CD8-positive, alpha-beta memory T cell (primary cell): ENCODE data around the gene NFIB. TPM values are rescaled to one million over a fixed set of nuclear protein-coding genes. Genes with fewer than 3 reads are reported as not detected.

Experiments
- CTCF ChIA-PET: fragments of 350-600 bp; sonication (Branson Sonifier 250); formaldehyde crosslinking; loops from one replicate; lab custom pipeline; 2021; ENCODE audit warnings: antibody characterized with exemption; lab: Charles Lee
- POLR2A ChIA-PET: fragments of 350-600 bp; sonication (Branson Sonifier 250); formaldehyde crosslinking; loops from one replicate; lab custom pipeline; 2021; ENCODE audit warnings: antibody characterized with exemption; lab: Charles Lee
- DNase-seq, 5 donors: peaks; one replicate each; pipeline versions ENCODE4 v3.0.0 to v3.0.0-alpha.2; 2020 to 2022; ENCODE audit warnings: mixed read lengths in 1 of 5
- H3K27ac ChIP-seq: one replicate; pipeline ENCODE4 v1.7.0; 2013; ENCODE audit warnings: low read depth, mild to moderate bottlenecking, low read length, moderate library complexity
- H3K27me3 ChIP-seq: 2 replicates; pipeline ENCODE4 v1.7.0; 2013; ENCODE audit warnings: low read length, mild to moderate bottlenecking; ENCODE audit not compliant: insufficient read depth, poor library complexity, severe bottlenecking
- H3K36me3 ChIP-seq: 2 replicates; pipeline ENCODE4 v1.7.0; 2013; ENCODE audit warnings: mild to moderate bottlenecking, low read length, moderate library complexity; ENCODE audit not compliant: insufficient read depth
- H3K4me1 ChIP-seq: 2 replicates; pipeline ENCODE4 v1.7.0; 2013; ENCODE audit warnings: mild to moderate bottlenecking, low read length, moderate library complexity; ENCODE audit not compliant: insufficient read depth
- H3K4me3 ChIP-seq: 2 replicates; pipeline ENCODE4 v1.7.0; 2013; ENCODE audit warnings: mild to moderate bottlenecking, low read length
- H3K9me3 ChIP-seq: 2 replicates; pipeline ENCODE4 v1.7.0; 2013; ENCODE audit warnings: mild to moderate bottlenecking, low read length
- H3K27ac Mint-ChIP-seq, 8 donors: one replicate each; pipeline ENCODE4 v1.8.0; 2020 to 2021; ENCODE audit warnings: mixed read lengths in 8 of 8, mild to moderate bottlenecking in 6 of 8, inconsistent platforms in 3 of 8, moderate library complexity in 3 of 8
- H3K27me3 Mint-ChIP-seq, 2 donors: one replicate each; pipeline ENCODE4 v1.8.0; 2020 to 2021; ENCODE audit warnings: mixed read lengths in 2 of 2, mild to moderate bottlenecking in 1 of 2, moderate library complexity in 1 of 2
- H3K36me3 Mint-ChIP-seq, 3 donors: one replicate each; pipeline ENCODE4 v1.8.0; 2020 to 2021; ENCODE audit warnings: mixed read lengths in 3 of 3, inconsistent platforms in 1 of 3, mild to moderate bottlenecking in 1 of 3
- H3K4me1 Mint-ChIP-seq, 3 donors: one replicate each; pipeline ENCODE4 v1.8.0; 2020 to 2021; ENCODE audit warnings: mixed read lengths in 3 of 3, inconsistent platforms in 1 of 3, mild to moderate bottlenecking in 1 of 3
- H3K4me3 Mint-ChIP-seq, 7 donors: one replicate each; pipeline ENCODE4 v1.8.0; 2020 to 2021; ENCODE audit warnings: mixed read lengths in 7 of 7, mild to moderate bottlenecking in 6 of 7, moderate library complexity in 4 of 7, inconsistent platforms in 2 of 7
- H3K9me3 Mint-ChIP-seq, 5 donors: one replicate each; pipeline ENCODE4 v1.8.0; 2020 to 2022; ENCODE audit warnings: mixed read lengths in 5 of 5, mild to moderate bottlenecking in 3 of 5, moderate library complexity in 2 of 5, inconsistent platforms in 1 of 5
- polyA plus RNA-seq: library from polyadenylated mRNA; unstranded; fragments of 300-500 nt; fragmentation: Illumina TruSeq; gene quantifications from one replicate; pipeline ENCODE4 v1.2.3, GENCODE V29; 2021
- total RNA-seq, 2 experiments: library from RNA; stranded (reverse); gene quantifications; one replicate each; pipeline ENCODE4 v1.2.3, GENCODE V29; 2021

The NFIB gene
- total and polyA plus RNA-seq, 3 experiments from 2014 or later = not detected

- no peaks in the 10 kb centered on the region for H3K36me3 ChIP-seq
- peaks cover 47 to 58% of the 10 kb centered on the region in 2 donors for H3K27me3 Mint-ChIP-seq
- H3K27ac ChIP-seq = no peak overlapping the region
- DNase-seq = peak in 3 of 5 donors; percentile 18 to 48 (median 21)
- H3K27ac Mint-ChIP-seq = peak overlapping the region in 2 of 8 donors; percentile 38 to 42
- H3K27me3 ChIP-seq = peaks cover 23% of the 10 kb centered on the region
- H3K4me3 Mint-ChIP-seq = peak overlapping the region; percentile 71 to 93 (median 85)
- ChIA-PET POLR2A (no interaction called here), CTCF (no interaction called here)
- peaks cover 19 to 27% (median 27%) of the 10 kb centered on the region in 3 donors for H3K4me1 Mint-ChIP-seq
- peaks cover 4% of the 10 kb centered on the region for H3K4me1 ChIP-seq
- peaks cover 0 to 9% (median 2%) of the 10 kb centered on the region in 5 donors for H3K9me3 Mint-ChIP-seq
- no peaks in the 10 kb centered on the region for H3K9me3 ChIP-seq
- H3K36me3 Mint-ChIP-seq = no peaks in the 10 kb centered on the region
- peak overlapping the region; percentile 28 for H3K4me3 ChIP-seq
Observed at GRCh38 chr9:14314929-14315874, 1.3 kb upstream of the NFIB start.

GRCh38 chr9:14314424-14314928 lies 535 bp upstream of the NFIB start:
- no peak overlapping the region for H3K27ac ChIP-seq
- Mint-ChIP-seq H3K36me3 (no peaks in the 10 kb centered on the region), H3K9me3 (peaks cover 0 to 9% (median 2%) of the 10 kb centered on the region in 5 donors), H3K27me3 (peaks cover 47 to 63% of the 10 kb centered on the region in 2 donors), H3K27ac (peak overlapping the region in 3 of 8 donors; percentile 38 to 86 (median 42)), H3K4me1 (peaks cover 19 to 27% (median 25%) of the 10 kb centered on the region in 3 donors), H3K4me3 (peak overlapping the region; percentile 64 to 93 (median 85))
- CTCF ChIA-PET = no interaction called here
- H3K4me1 ChIP-seq = peaks cover 4% of the 10 kb centered on the region
- H3K4me3 ChIP-seq = peak overlapping the region; percentile 28
- POLR2A ChIA-PET = no interaction called here
- no peaks in the 10 kb centered on the region for H3K36me3 ChIP-seq
- H3K27me3 ChIP-seq = peaks cover 23% of the 10 kb centered on the region
- no peaks in the 10 kb centered on the region for H3K9me3 ChIP-seq
- DNase-seq = no peak

GRCh38 chr9:14313378-14313940 lies 482 bp downstream of the NFIB start:
- DNase-seq = no peak
- peaks cover 23% of the 10 kb centered on the region for H3K27me3 ChIP-seq
- no peak overlapping the region for H3K27ac ChIP-seq
- no peaks in the 10 kb centered on the region for H3K9me3 ChIP-seq
- ChIA-PET POLR2A (no interaction called here), CTCF (no interaction called here)
- H3K4me3 ChIP-seq = no peak overlapping the region
- Mint-ChIP-seq H3K4me3 (peak overlapping the region; percentile 70 to 94 (median 84)), H3K9me3 (peaks cover 0 to 9% (median 2%) of the 10 kb centered on the region in 5 donors), H3K36me3 (no peaks in the 10 kb centered on the region), H3K27me3 (peaks cover 54 to 71% of the 10 kb centered on the region in 2 donors), H3K27ac (peak overlapping the region in 2 of 8 donors; percentile 51 to 60), H3K4me1 (peaks cover 19 to 30% (median 27%) of the 10 kb centered on the region in 3 donors)
- H3K4me1 ChIP-seq = peaks cover 4% of the 10 kb centered on the region
- no peaks in the 10 kb centered on the region for H3K36me3 ChIP-seq

GRCh38 chr9:14312719-14313377 lies 1.1 kb downstream of the NFIB start:
- H3K4me1 Mint-ChIP-seq = peaks cover 19 to 27% (median 27%) of the 10 kb centered on the region in 3 donors
- DNase-seq = no peak
- H3K27me3 Mint-ChIP-seq = peaks cover 56 to 73% of the 10 kb centered on the region in 2 donors
- CTCF ChIA-PET = no interaction called here
- Histone ChIP-seq H3K27ac (no peak overlapping the region), H3K4me1 (peaks cover 4% of the 10 kb centered on the region), H3K36me3 (no peaks in the 10 kb centered on the region), H3K9me3 (no peaks in the 10 kb centered on the region), H3K27me3 (peaks cover 23% of the 10 kb centered on the region), H3K4me3 (no peak overlapping the region)
- POLR2A ChIA-PET = no interaction called here
- H3K9me3 Mint-ChIP-seq = peaks cover 0 to 9% (median 2%) of the 10 kb centered on the region in 5 donors
- H3K36me3 Mint-ChIP-seq = no peaks in the 10 kb centered on the region
- peak overlapping the region; percentile 55 to 88 (median 82) for H3K4me3 Mint-ChIP-seq
- peak overlapping the region in 1 of 8 donors; percentile 60 for H3K27ac Mint-ChIP-seq

GRCh38 chr9:14311956-14312685 lies 1.8 kb downstream of the NFIB start:
- no peak overlapping the region for H3K27ac ChIP-seq
- peaks cover 23% of the 10 kb centered on the region for H3K27me3 ChIP-seq
- H3K36me3 ChIP-seq = no peaks in the 10 kb centered on the region
- no peaks in the 10 kb centered on the region for H3K9me3 ChIP-seq
- H3K4me3 ChIP-seq = no peak overlapping the region
- peaks cover 4% of the 10 kb centered on the region for H3K4me1 ChIP-seq
- DNase-seq = no peak
- peak overlapping the region in 4 of 7 donors; percentile 32 to 71 (median 44) for H3K4me3 Mint-ChIP-seq
- H3K9me3 Mint-ChIP-seq = peaks cover 0 to 9% (median 2%) of the 10 kb centered on the region in 5 donors
- ChIA-PET CTCF (no interaction called here), POLR2A (no interaction called here)
- peaks cover 19 to 24% (median 23%) of the 10 kb centered on the region in 3 donors for H3K4me1 Mint-ChIP-seq
- H3K36me3 Mint-ChIP-seq = no peaks in the 10 kb centered on the region
- peaks cover 57 to 73% of the 10 kb centered on the region in 2 donors for H3K27me3 Mint-ChIP-seq
- H3K27ac Mint-ChIP-seq = no peak overlapping the region

GRCh38 chr9:14311171-14311949 lies 2.6 kb downstream of the NFIB start:
- peaks cover 52 to 71% of the 10 kb centered on the region in 2 donors for H3K27me3 Mint-ChIP-seq
- no peak overlapping the region for H3K27ac Mint-ChIP-seq
- H3K4me3 Mint-ChIP-seq = no peak overlapping the region
- peaks cover 0 to 9% (median 2%) of the 10 kb centered on the region in 5 donors for H3K9me3 Mint-ChIP-seq
- no peak overlapping the region for H3K27ac ChIP-seq
- peaks cover 4% of the 10 kb centered on the region for H3K4me1 ChIP-seq
- no peaks in the 10 kb centered on the region for H3K36me3 Mint-ChIP-seq
- H3K9me3 ChIP-seq = no peaks in the 10 kb centered on the region
- H3K27me3 ChIP-seq = peaks cover 20% of the 10 kb centered on the region
- H3K4me1 Mint-ChIP-seq = peaks cover 18 to 24% (median 21%) of the 10 kb centered on the region in 3 donors
- ChIA-PET CTCF (no interaction called here), POLR2A (no interaction called here)
- H3K36me3 ChIP-seq = no peaks in the 10 kb centered on the region
- DNase-seq = no peak
- H3K4me3 ChIP-seq = no peak overlapping the region

- peaks cover 4% of the 10 kb centered on the region for H3K4me1 ChIP-seq
Observed at GRCh38 chr9:14310311-14310710, 3.6 kb downstream of the NFIB start.

More at GRCh38 chr9:14310311-14310710, 3.6 kb downstream of the NFIB start:
- H3K9me3 Mint-ChIP-seq = peaks cover 0 to 9% (median 2%) of the 10 kb centered on the region in 5 donors
- H3K27ac Mint-ChIP-seq = no peak overlapping the region
- H3K27me3 Mint-ChIP-seq = peaks cover 48 to 69% of the 10 kb centered on the region in 2 donors
- Histone ChIP-seq H3K4me3 (no peak overlapping the region), H3K27me3 (peaks cover 16% of the 10 kb centered on the region), H3K36me3 (no peaks in the 10 kb centered on the region), H3K27ac (no peak overlapping the region), H3K9me3 (no peaks in the 10 kb centered on the region)
- no peak for DNase-seq
- ChIA-PET POLR2A (no interaction called here), CTCF (no interaction called here)
- H3K36me3 Mint-ChIP-seq = no peaks in the 10 kb centered on the region
- H3K4me3 Mint-ChIP-seq = no peak overlapping the region
- H3K4me1 Mint-ChIP-seq = peaks cover 15 to 20% (median 17%) of the 10 kb centered on the region in 3 donors
